22Rv1 (cell line): ENCODE data around the gene TSHZ1.

Experiments
- ZFX ChIP-seq: fragments of 450-650 bp; IDR thresholded peaks from 2 replicates; pipeline ENCODE4 v1.6.1; 2017; ENCODE audit warnings: antibody characterized with exemption, borderline replicate concordance
- TF ChIP-seq, protein P1 (sequence below): fragments of 450-650 bp; IDR thresholded peaks from 2 replicates; pipeline ENCODE4 v1.5.1; 2017; ENCODE audit warnings: mild to moderate bottlenecking

DNA sequence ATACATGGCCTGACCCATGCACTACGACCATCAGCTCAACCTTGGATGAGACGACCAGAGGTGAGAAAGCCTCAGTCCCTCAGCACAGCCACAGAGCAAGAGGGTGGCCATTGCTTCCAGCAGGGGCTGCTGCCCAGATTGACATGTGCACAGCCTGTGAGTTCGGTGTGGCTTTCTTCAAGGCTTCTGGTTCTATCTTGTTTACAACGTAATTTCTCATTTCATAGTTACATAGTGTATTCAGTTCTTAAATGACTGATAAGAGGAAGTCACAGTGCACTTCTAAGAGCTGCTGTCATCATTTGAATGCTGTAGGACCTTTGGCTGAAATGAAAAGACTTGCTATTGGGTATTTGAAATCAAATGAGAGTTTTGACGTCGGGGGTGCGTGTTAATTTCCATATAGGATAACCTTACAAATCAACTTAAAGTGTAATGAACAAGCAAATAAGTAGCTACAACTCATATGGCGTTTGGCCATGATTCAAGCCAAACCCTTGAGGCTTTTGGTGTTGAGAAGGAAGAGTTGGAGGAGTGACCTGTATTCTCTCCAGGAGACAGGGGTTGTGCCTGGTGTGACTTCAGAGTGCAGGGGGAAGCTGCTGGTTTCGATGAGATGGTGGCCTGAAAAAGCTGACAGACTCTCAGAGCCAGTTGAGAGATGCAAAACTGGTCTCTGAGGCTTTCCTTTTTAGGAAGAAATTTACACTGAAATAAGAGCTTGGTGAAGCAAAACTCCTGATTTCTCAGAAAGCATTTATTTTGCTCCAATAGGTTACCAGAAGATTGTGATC lies 51.0 kb downstream of the TSHZ1 start:
- TF ChIP-seq, protein P1, sequence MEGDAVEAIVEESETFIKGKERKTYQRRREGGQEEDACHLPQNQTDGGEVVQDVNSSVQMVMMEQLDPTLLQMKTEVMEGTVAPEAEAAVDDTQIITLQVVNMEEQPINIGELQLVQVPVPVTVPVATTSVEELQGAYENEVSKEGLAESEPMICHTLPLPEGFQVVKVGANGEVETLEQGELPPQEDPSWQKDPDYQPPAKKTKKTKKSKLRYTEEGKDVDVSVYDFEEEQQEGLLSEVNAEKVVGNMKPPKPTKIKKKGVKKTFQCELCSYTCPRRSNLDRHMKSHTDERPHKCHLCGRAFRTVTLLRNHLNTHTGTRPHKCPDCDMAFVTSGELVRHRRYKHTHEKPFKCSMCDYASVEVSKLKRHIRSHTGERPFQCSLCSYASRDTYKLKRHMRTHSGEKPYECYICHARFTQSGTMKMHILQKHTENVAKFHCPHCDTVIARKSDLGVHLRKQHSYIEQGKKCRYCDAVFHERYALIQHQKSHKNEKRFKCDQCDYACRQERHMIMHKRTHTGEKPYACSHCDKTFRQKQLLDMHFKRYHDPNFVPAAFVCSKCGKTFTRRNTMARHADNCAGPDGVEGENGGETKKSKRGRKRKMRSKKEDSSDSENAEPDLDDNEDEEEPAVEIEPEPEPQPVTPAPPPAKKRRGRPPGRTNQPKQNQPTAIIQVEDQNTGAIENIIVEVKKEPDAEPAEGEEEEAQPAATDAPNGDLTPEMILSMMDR, result no peak
- no peak for TF ChIP-seq ZFX
